ENCODE results near the gene CD180.

DNA sequence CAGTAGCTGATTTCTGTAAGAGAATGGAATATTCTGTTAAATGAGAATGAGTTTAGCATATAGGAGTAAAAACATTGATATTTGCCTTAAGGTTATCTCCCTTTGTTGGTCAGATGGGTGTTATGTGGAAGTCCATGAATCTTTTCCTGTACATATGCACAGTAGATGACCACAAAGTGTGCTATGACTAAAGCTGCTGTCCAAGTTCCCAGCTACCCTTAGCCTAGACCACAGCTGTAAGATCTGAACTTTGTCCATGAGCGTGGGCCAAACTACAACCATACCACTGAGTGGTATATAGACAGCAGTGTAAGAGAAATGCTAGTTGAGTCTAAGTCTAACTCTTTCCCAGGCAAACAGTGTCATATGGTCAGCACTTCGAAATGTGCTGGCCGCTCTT, 48.8 kb downstream of the CD180 start:
- TF ChIP-seq, protein P1, sequence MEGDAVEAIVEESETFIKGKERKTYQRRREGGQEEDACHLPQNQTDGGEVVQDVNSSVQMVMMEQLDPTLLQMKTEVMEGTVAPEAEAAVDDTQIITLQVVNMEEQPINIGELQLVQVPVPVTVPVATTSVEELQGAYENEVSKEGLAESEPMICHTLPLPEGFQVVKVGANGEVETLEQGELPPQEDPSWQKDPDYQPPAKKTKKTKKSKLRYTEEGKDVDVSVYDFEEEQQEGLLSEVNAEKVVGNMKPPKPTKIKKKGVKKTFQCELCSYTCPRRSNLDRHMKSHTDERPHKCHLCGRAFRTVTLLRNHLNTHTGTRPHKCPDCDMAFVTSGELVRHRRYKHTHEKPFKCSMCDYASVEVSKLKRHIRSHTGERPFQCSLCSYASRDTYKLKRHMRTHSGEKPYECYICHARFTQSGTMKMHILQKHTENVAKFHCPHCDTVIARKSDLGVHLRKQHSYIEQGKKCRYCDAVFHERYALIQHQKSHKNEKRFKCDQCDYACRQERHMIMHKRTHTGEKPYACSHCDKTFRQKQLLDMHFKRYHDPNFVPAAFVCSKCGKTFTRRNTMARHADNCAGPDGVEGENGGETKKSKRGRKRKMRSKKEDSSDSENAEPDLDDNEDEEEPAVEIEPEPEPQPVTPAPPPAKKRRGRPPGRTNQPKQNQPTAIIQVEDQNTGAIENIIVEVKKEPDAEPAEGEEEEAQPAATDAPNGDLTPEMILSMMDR (IDR thresholded peaks at IDR 0.05; ENCODE audit: low read depth, low read length) = no peak
- TF ChIP-seq EZH2phosphoT487 (IDR thresholded peaks at IDR 0.05; ENCODE audit: low read depth) = no peak
